ENCODE measurements around the gene KRTAP5-3. TPM values are rescaled to one million over a fixed set of nuclear protein-coding genes. Genes with fewer than 3 reads are reported as not detected.
"Not testable (repeated sequence)": the region's sequence is repeated elsewhere in the genome, so short reads cannot be mapped to it uniquely, and the experiment has no call there.

KRTAP5-3 gene
- total and polyA plus RNA-seq, 7 donors: not detected

- intact Hi-C loops (cut with DNase I): no loop called here
- no peaks in the 10 kb centered on the region for H3K27me3 ChIP-seq (ENCODE audit: insufficient read depth in 3 of 3, low read length in 2 of 3)
- no peak for ATAC-seq
- no peaks in the 10 kb centered on the region for H3K4me1 ChIP-seq
- H3K36me3 ChIP-seq (ENCODE audit: insufficient read depth in 1 of 2, low read depth in 1 of 2): no peaks in the 10 kb centered on the region
- H3K9me3 ChIP-seq: no peaks in the 10 kb centered on the region
- no peak overlapping the region for H3K4me3 ChIP-seq
- H3K27ac ChIP-seq: no peak overlapping the region
- peak in 1 of 2 donors; percentile 19 for DNase-seq
- 90 to 91% (median 90%) methylated on average over 28 of the region's 28 CpGs for WGBS, 3 donors
- no peak for TF ChIP-seq CTCF (IDR thresholded peaks at IDR 0.05)
Observed at GRCh38 chr11:1648653-1649420, 40.6 kb upstream of the KRTAP5-3 start.

- no peak for TF ChIP-seq CTCF (IDR thresholded peaks at IDR 0.05)
- ATAC-seq (no peak), DNase-seq (peak in 1 of 2 donors; percentile 42)
- H3K4me1 ChIP-seq: no peaks in the 10 kb centered on the region
- H3K27me3 ChIP-seq (ENCODE audit: insufficient read depth in 3 of 3, low read length in 2 of 3): peaks cover 0 to 3% (median 0%) of the 10 kb centered on the region in 3 donors
- WGBS, 3 donors: 88 to 90% (median 90%) methylated on average over 35 of the region's 35 CpGs
- intact Hi-C loops (cut with DNase I): no loop called here
- no peaks in the 10 kb centered on the region for H3K9me3 ChIP-seq
- no peak overlapping the region for H3K4me3 ChIP-seq
- H3K27ac ChIP-seq: no peak overlapping the region
- no peaks in the 10 kb centered on the region for H3K36me3 ChIP-seq (ENCODE audit: insufficient read depth in 1 of 2, low read depth in 1 of 2)
Observed at GRCh38 chr11:1647901-1648652, 39.8 kb upstream of the KRTAP5-3 start.

GRCh38 chr11:1646540-1646939, 38.3 kb upstream of the KRTAP5-3 start:
- H3K36me3 ChIP-seq (ENCODE audit: insufficient read depth in 1 of 2, low read depth in 1 of 2); H3K9me3 ChIP-seq; ATAC-seq; H3K27me3 ChIP-seq (ENCODE audit: insufficient read depth in 3 of 3, low read length in 2 of 3); H3K27ac ChIP-seq; H3K4me3 ChIP-seq; H3K4me1 ChIP-seq; intact Hi-C loops (cut with DNase I): not testable (repeated sequence)
- peak in 1 of 2 donors; percentile 3 for DNase-seq
- WGBS, 3 donors: 87 to 91% (median 87%) methylated on average over 10 of the region's 10 CpGs

GRCh38 chr11:1645357-1645821, 37.1 kb upstream of the KRTAP5-3 start:
- DNase-seq (no peak), ATAC-seq (no peak)
- no peaks in the 10 kb centered on the region for H3K4me1 ChIP-seq
- no peaks in the 10 kb centered on the region for H3K36me3 ChIP-seq (ENCODE audit: insufficient read depth in 1 of 2, low read depth in 1 of 2)
- intact Hi-C loops (cut with DNase I): no loop called here
- H3K9me3 ChIP-seq: no peaks in the 10 kb centered on the region
- 67 to 77% (median 72%) methylated on average over 12 of the region's 12 CpGs for WGBS, 3 donors
- no peak overlapping the region for H3K27ac ChIP-seq
- no peak for TF ChIP-seq CTCF (IDR thresholded peaks at IDR 0.05)
- H3K4me3 ChIP-seq: no peak overlapping the region
- peaks cover 0 to 17% (median 0%) of the 10 kb centered on the region in 3 donors for H3K27me3 ChIP-seq (ENCODE audit: insufficient read depth in 3 of 3, low read length in 2 of 3)
